Urothelium cell line (cell line): ENCODE results near the gene TGM4.
A peak's percentile ranks its signal among the peaks of the same experiment; 100 is the strongest.

Source experiments
- DNase-seq: peaks from one replicate; pipeline ENCODE4 v3.0.0; 2011; ENCODE audit warnings: low spot score, mixed read lengths
- FAIRE-seq: peaks from 2 replicates; lab custom pipeline; 2011; peaks lifted over from hg19 to GRCh38; lab: Jason Lieb, UNC

TGM4 gene

GRCh38 chr3:44913868-44914468, 39.6 kb downstream of the TGM4 start:
- DNase-seq (peak; percentile 84), FAIRE-seq (no peak)

GRCh38 chr3:44914936-44915335, 40.5 kb downstream of the TGM4 start:
- DNase-seq (peak; percentile 34), FAIRE-seq (no peak)

- DNase-seq = no peak
- no peak for FAIRE-seq
Observed at GRCh38 chr3:44915702-44916438, 41.5 kb downstream of the TGM4 start.

- no peak for FAIRE-seq
- no peak for DNase-seq
Observed at GRCh38 chr3:44918087-44918486, 43.7 kb downstream of the TGM4 start.

GRCh38 chr3:44918581-44918980, 44.2 kb downstream of the TGM4 start:
- DNase-seq (no peak), FAIRE-seq (no peak)

- FAIRE-seq = peak; percentile 5
Observed at GRCh38 chr3:44920081-44920480, 45.7 kb downstream of the TGM4 start.

GRCh38 chr3:44923632-44924456, 49.4 kb downstream of the TGM4 start:
- no peak for DNase-seq
- no peak for FAIRE-seq

More at GRCh38 chr3:44920081-44920480, 45.7 kb downstream of the TGM4 start:
- DNase-seq = no peak

GRCh38 chr3:44924457-44925084, 50.2 kb downstream of the TGM4 start:
- FAIRE-seq = no peak
- DNase-seq = no peak

- DNase-seq (no peak), FAIRE-seq (no peak)
Observed at GRCh38 chr3:44926172-44926571, 51.8 kb downstream of the TGM4 start.

GRCh38 chr3:44926921-44927320, 52.5 kb downstream of the TGM4 start:
- FAIRE-seq (no peak), DNase-seq (no peak)

- FAIRE-seq (no peak), DNase-seq (no peak)
Observed at GRCh38 chr3:44927371-44927770, 53.0 kb downstream of the TGM4 start.

- DNase-seq = no peak
- FAIRE-seq = no peak
Observed at GRCh38 chr3:44929782-44930181, 55.4 kb downstream of the TGM4 start.

GRCh38 chr3:44930911-44931310, 56.5 kb downstream of the TGM4 start:
- no peak for FAIRE-seq
- DNase-seq = no peak

GRCh38 chr3:44931791-44932190, 57.4 kb downstream of the TGM4 start:
- no peak for DNase-seq
- FAIRE-seq = no peak

GRCh38 chr3:44932271-44932670, 57.9 kb downstream of the TGM4 start:
- no peak for FAIRE-seq

GRCh38 chr3:44932986-44933944, 58.9 kb downstream of the TGM4 start:
- FAIRE-seq = no peak
- DNase-seq = no peak

More at GRCh38 chr3:44932271-44932670, 57.9 kb downstream of the TGM4 start:
- DNase-seq = no peak

GRCh38 chr3:44939581-44940036, 65.2 kb downstream of the TGM4 start:
- DNase-seq (no peak), FAIRE-seq (no peak)

- FAIRE-seq = no peak
- peak; percentile 18 for DNase-seq
Observed at GRCh38 chr3:44942202-44942921, 68.0 kb downstream of the TGM4 start.

GRCh38 chr3:44948239-44948638, 73.8 kb downstream of the TGM4 start:
- no peak for FAIRE-seq
- DNase-seq = no peak
